Trophoblast cell (in vitro differentiated cells and primary cell): ENCODE results near the gene RANGAP1.

Experiments used
- DNase-seq, 2 donors: peaks; one replicate each; pipeline ENCODE4 v3.0.0-alpha.2; 2016
- H2AFZ ChIP-seq: 2 replicates; pipeline ENCODE4 v1.6.1; 2013; ENCODE audit warnings: low read length, moderate library complexity, mild to moderate bottlenecking; ENCODE audit not compliant: insufficient read depth, poor library complexity
- H2AK5ac ChIP-seq: 2 replicates; pipeline ENCODE4 v1.6.1; 2013; ENCODE audit warnings: mild to moderate bottlenecking, low read length
- H2BK120ac ChIP-seq: 2 replicates; pipeline ENCODE4 v1.6.1; 2013; ENCODE audit warnings: low read length, mild to moderate bottlenecking, moderate library complexity; ENCODE audit not compliant: insufficient read depth, poor library complexity
- H2BK12ac ChIP-seq: 2 replicates; pipeline ENCODE4 v1.6.1; 2013; ENCODE audit warnings: mild to moderate bottlenecking, low read length, moderate library complexity
- H2BK5ac ChIP-seq: 2 replicates; pipeline ENCODE4 v1.6.1; 2013; ENCODE audit warnings: low read length, low read depth, moderate library complexity, mild to moderate bottlenecking; ENCODE audit not compliant: poor library complexity
- H3K14ac ChIP-seq: 2 replicates; pipeline ENCODE4 v1.6.1; 2013; ENCODE audit warnings: mild to moderate bottlenecking, low read length
- H3K18ac ChIP-seq: 2 replicates; pipeline ENCODE4 v1.6.1; 2013; ENCODE audit warnings: mild to moderate bottlenecking, low read length
- H3K23ac ChIP-seq: 2 replicates; pipeline ENCODE4 v1.6.1; 2013; ENCODE audit warnings: low read length
- H3K27ac ChIP-seq: 2 replicates; pipeline ENCODE4 v1.5.1; 2013; ENCODE audit warnings: low read depth, mild to moderate bottlenecking, inconsistent platforms, low read length, moderate library complexity
- H3K27me3 ChIP-seq: 2 replicates; pipeline ENCODE4 v1.6.1; 2013; ENCODE audit warnings: inconsistent platforms, mild to moderate bottlenecking, low read length, moderate library complexity; ENCODE audit not compliant: insufficient read depth
- H3K36me3 ChIP-seq, 2 experiments: 1 replicate in 1 of 2; 2 replicates in 1 of 2; pipeline ENCODE4 v1.6.1; 2013; ENCODE audit warnings: low read length in 2 of 2, mild to moderate bottlenecking in 2 of 2, moderate library complexity in 1 of 2; ENCODE audit not compliant: insufficient read depth in 2 of 2, control insufficient read depth in 1 of 2
- H3K4ac ChIP-seq: 2 replicates; pipeline ENCODE4 v1.6.1; 2013; ENCODE audit warnings: low read depth, mild to moderate bottlenecking, low read length, moderate library complexity
- H3K4me1 ChIP-seq, 2 experiments: 1 replicate in 1 of 2; 2 replicates in 1 of 2; pipeline ENCODE4 v1.6.1; 2013; ENCODE audit warnings: low read length in 2 of 2, mild to moderate bottlenecking in 2 of 2, moderate library complexity in 1 of 2; ENCODE audit not compliant: insufficient read depth in 2 of 2, control insufficient read depth in 1 of 2
- H3K4me2 ChIP-seq: 2 replicates; pipeline ENCODE4 v1.6.1; 2013; ENCODE audit warnings: inconsistent platforms, mild to moderate bottlenecking, low read length, moderate library complexity
- H3K4me3 ChIP-seq: 2 replicates; pipeline ENCODE4 v1.5.1; 2013; ENCODE audit warnings: mild to moderate bottlenecking, low read depth, low read length, inconsistent platforms
- H3K79me1 ChIP-seq: one replicate; pipeline ENCODE4 v1.6.1; 2013; ENCODE audit warnings: low read length
- H3K79me2 ChIP-seq: 2 replicates; pipeline ENCODE4 v1.6.1; 2013; ENCODE audit warnings: low read length, mild to moderate bottlenecking; ENCODE audit not compliant: control insufficient read depth, insufficient read depth, poor library complexity
- H3K9ac ChIP-seq: 2 replicates; pipeline ENCODE4 v1.6.1; 2013; ENCODE audit warnings: mild to moderate bottlenecking, low read length
- H3K9me3 ChIP-seq: 2 replicates; pipeline ENCODE4 v1.6.1; 2013; ENCODE audit warnings: low read depth, mild to moderate bottlenecking, control low read depth, inconsistent platforms, low read length; ENCODE audit not compliant: insufficient read depth
- H4K12ac ChIP-seq: 2 replicates; pipeline ENCODE4 v1.6.1; 2013; ENCODE audit warnings: low read depth, mild to moderate bottlenecking, low read length, moderate library complexity
- H4K8ac ChIP-seq: 2 replicates; pipeline ENCODE4 v1.6.1; 2013; ENCODE audit warnings: low read depth, mild to moderate bottlenecking, low read length, moderate library complexity
- H4K91ac ChIP-seq: one replicate; pipeline ENCODE4 v1.6.1; 2013; ENCODE audit warnings: low read depth, mild to moderate bottlenecking, low read length, moderate library complexity
- WGBS: extraction: QIAGEN DNeasy Blood & Tissue Kit; methylation state at CpG from one replicate; pipeline ENCODE4 v1.1.7; 2013; ENCODE audit warnings: missing lambda C conversion rate; ENCODE audit not compliant: insufficient read length, insufficient coverage; ENCODE audit errors: extremely low coverage; 5-methylcytosine and 5-hydroxymethylcytosine counted together

Gene RANGAP1

DNA sequence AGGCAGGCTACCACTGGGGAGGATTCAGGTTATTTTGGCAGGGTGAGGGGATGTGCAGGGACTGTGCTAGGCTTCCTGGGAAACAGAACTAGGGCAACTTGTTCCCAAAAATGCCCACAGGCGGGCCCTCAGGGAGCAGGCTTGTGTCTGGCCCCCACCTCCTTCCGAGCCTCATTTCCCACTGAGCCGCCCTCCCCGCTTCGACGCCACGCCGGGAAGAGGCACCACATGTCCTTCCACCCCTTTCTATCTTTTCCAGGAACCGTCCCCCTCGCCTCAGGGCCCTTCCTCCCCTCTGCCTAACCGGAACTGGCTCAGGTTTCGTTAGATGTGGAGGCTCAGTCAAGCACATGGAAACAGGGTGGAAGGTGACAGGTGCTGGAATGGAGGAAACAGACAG is 35.9 kb downstream of the RANGAP1 start:
- no peak overlapping the region for H2BK120ac ChIP-seq
- no CpG with 5 or more reads among the region's 12 CpGs for WGBS

DNA sequence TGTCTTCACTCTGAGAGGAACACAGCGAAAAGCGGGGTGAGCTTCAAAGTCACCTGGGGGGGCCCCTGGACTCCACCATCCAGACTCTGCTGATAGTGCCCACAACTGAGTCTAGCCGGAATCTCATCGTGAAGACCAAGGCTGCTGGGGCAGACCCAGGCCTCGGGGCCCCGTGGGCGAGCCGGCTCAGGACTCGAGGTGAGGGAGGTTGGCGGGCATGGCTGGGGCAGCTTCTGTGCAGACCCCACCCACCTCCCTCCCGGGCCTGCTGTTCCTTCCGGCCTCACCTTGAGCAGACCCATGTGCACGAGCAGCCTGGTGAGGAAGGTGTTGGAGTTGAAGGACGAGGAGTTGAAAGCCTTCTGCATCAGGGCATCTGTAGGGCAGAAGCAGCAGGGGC is 36.5 kb downstream of the RANGAP1 start:
- no peak overlapping the region for H3K23ac ChIP-seq
- no peaks in the 10 kb centered on the region for H3K4me1 ChIP-seq
- no peaks in the 10 kb centered on the region for H3K79me1 ChIP-seq
- peaks cover 82 to 89% of the 10 kb centered on the region in 2 experiments for H3K36me3 ChIP-seq
- H3K14ac ChIP-seq: no peak overlapping the region
- no peaks in the 10 kb centered on the region for H3K9me3 ChIP-seq
- no peak overlapping the region for H2BK5ac ChIP-seq
- H3K79me2 ChIP-seq: no peaks in the 10 kb centered on the region
- DNase-seq: no peak
- H3K27me3 ChIP-seq: no peaks in the 10 kb centered on the region
- no peak overlapping the region for H4K91ac ChIP-seq
- H4K12ac ChIP-seq: no peak overlapping the region
- no peak overlapping the region for H3K27ac ChIP-seq
- H2AFZ ChIP-seq: no peak overlapping the region
- no peak overlapping the region for H3K9ac ChIP-seq
- no CpG with 5 or more reads among the region's 14 CpGs for WGBS
- H4K8ac ChIP-seq: no peak overlapping the region
- H2BK120ac ChIP-seq: no peak overlapping the region
- H3K18ac ChIP-seq: no peak overlapping the region
- no peak overlapping the region for H2AK5ac ChIP-seq
- H3K4me2 ChIP-seq: no peak overlapping the region
- H2BK12ac ChIP-seq: no peak overlapping the region
- no peak overlapping the region for H3K4ac ChIP-seq
- no peak overlapping the region for H3K4me3 ChIP-seq

More for the DNA sequence above, 35.9 kb downstream of the RANGAP1 start:
- no peak overlapping the region for H2BK5ac ChIP-seq
- H3K79me2 ChIP-seq: no peaks in the 10 kb centered on the region
- no peak overlapping the region for H2AK5ac ChIP-seq
- no peaks in the 10 kb centered on the region for H3K79me1 ChIP-seq
- H3K9ac ChIP-seq: no peak overlapping the region
- H3K9me3 ChIP-seq: no peaks in the 10 kb centered on the region
- no peak overlapping the region for H3K27ac ChIP-seq
- H2AFZ ChIP-seq: no peak overlapping the region
- no peak overlapping the region for H4K12ac ChIP-seq
- H3K23ac ChIP-seq: no peak overlapping the region
- no peak overlapping the region for H3K4me3 ChIP-seq
- no peak overlapping the region for H2BK12ac ChIP-seq
- H3K27me3 ChIP-seq: no peaks in the 10 kb centered on the region
- H3K4ac ChIP-seq: no peak overlapping the region
- DNase-seq: no peak
- H3K4me2 ChIP-seq: no peak overlapping the region
- no peak overlapping the region for H4K91ac ChIP-seq
- no peak overlapping the region for H3K14ac ChIP-seq
- no peaks in the 10 kb centered on the region for H3K4me1 ChIP-seq
- no peak overlapping the region for H4K8ac ChIP-seq
- H3K18ac ChIP-seq: no peak overlapping the region
- H3K36me3 ChIP-seq: peaks cover 85 to 90% of the 10 kb centered on the region in 2 experiments

DNA sequence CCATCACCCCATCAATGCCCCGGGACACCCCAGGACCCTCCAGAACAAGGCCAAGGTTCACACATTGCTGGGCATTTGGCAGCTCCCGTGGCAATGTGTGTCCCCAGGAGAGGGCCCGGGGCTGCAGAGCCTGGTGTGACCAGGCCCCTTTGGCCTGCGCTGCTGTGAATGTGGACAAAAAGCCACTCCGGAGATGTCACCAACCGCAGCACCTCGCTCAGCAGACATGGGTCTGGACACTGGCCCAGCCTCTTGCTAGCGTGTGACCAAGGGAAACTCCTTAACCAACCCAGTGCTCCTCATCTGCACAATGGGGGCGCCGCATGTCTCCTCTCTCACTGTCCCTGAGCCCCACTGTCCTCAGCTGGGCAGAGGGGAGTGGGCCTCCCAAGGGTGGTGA is 37.2 kb downstream of the RANGAP1 start:
- no peak overlapping the region for H3K9ac ChIP-seq
- H3K14ac ChIP-seq: no peak overlapping the region
- H3K27ac ChIP-seq: no peak overlapping the region
- no peaks in the 10 kb centered on the region for H3K4me1 ChIP-seq
- H3K18ac ChIP-seq: no peak overlapping the region
- no peak overlapping the region for H3K4ac ChIP-seq
- peaks cover 77 to 82% of the 10 kb centered on the region in 2 experiments for H3K36me3 ChIP-seq
- no peak overlapping the region for H3K23ac ChIP-seq
- no peak for DNase-seq
- no peak overlapping the region for H4K8ac ChIP-seq
- no peak overlapping the region for H3K4me3 ChIP-seq
- no peaks in the 10 kb centered on the region for H3K79me1 ChIP-seq
- H4K12ac ChIP-seq: no peak overlapping the region
- WGBS: no CpG with 5 or more reads among the region's 10 CpGs
- H4K91ac ChIP-seq: no peak overlapping the region
- no peak overlapping the region for H3K4me2 ChIP-seq
- H2AK5ac ChIP-seq: no peak overlapping the region
- no peaks in the 10 kb centered on the region for H3K9me3 ChIP-seq
- no peak overlapping the region for H2BK120ac ChIP-seq
- no peaks in the 10 kb centered on the region for H3K27me3 ChIP-seq
- H2BK5ac ChIP-seq: no peak overlapping the region
- H2AFZ ChIP-seq: no peak overlapping the region
- H3K79me2 ChIP-seq: no peaks in the 10 kb centered on the region
- H2BK12ac ChIP-seq: no peak overlapping the region

DNA sequence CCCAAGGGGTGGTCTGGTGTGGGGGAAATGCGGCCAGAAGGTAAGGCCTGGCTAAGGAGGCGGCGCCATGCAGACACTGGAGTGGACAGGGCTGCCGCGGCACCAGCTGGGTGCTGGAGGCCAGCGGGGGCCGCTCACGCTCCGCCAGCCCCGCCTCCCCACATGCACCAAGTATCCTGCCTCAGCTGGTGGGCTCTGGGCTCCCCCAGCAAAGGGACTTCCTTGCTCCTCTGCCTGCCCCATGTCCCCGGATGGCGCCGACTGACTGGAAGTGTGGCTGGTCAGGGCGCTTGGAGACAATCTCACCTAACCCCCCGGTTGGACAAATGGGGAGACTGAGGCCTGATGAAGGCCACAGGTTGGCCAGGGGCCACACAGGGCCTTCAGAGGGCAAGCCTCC is 37.7 kb downstream of the RANGAP1 start:
- Histone ChIP-seq H3K27me3 (no peaks in the 10 kb centered on the region), H3K18ac (no peak overlapping the region), H2AK5ac (no peak overlapping the region), H2BK120ac (no peak overlapping the region), H3K9me3 (no peaks in the 10 kb centered on the region), H3K79me1 (no peaks in the 10 kb centered on the region), H4K91ac (no peak overlapping the region), H2AFZ (no peak overlapping the region), H3K9ac (no peak overlapping the region), H3K4me2 (no peak overlapping the region), H3K27ac (no peak overlapping the region), H2BK12ac (no peak overlapping the region), H4K12ac (no peak overlapping the region), H3K23ac (no peak overlapping the region), H2BK5ac (no peak overlapping the region), H3K4ac (no peak overlapping the region), H3K4me3 (no peak overlapping the region), H4K8ac (no peak overlapping the region), H3K79me2 (no peaks in the 10 kb centered on the region), H3K14ac (no peak overlapping the region), H3K4me1 (no peaks in the 10 kb centered on the region), H3K36me3 (peaks cover 76 to 80% of the 10 kb centered on the region in 2 experiments)
- DNase-seq: no peak
- WGBS: no CpG with 5 or more reads among the region's 15 CpGs
